ENCODE results near the gene TRIM8. TPM values are rescaled to one million over a fixed set of nuclear protein-coding genes. Genes with fewer than 3 reads are reported as not detected.
A peak's percentile ranks its signal among the peaks of the same experiment; 100 is the strongest.

Gene TRIM8
- total and polyA plus RNA-seq, 9 of the 15 experiments (the other 6 are each of a cell fraction or from before 2014, with no cell fraction given) = 1.7 to 26.0 (median 9.1) TPM

GRCh38 chr10:102670065-102670670 is 25.9 kb downstream of the TRIM8 start:
- in situ Hi-C loops (cut with MboI) = no loop called here
- Histone ChIP-seq H3K4me1 (replicated peaks in 1 of 2; ENCODE audit: control insufficient read depth in 2 of 2, insufficient read depth in 2 of 2, low read length in 2 of 2) (peaks cover 29 to 38% of the 10 kb centered on the region in 2 experiments), H3K9me3 (replicated peaks; ENCODE audit: control insufficient read depth, insufficient read depth, low read depth, low read length) (no peaks in the 10 kb centered on the region), H4K20me1 (replicated peaks; ENCODE audit: control insufficient read depth, insufficient read depth, low read length) (no peaks in the 10 kb centered on the region), H3K27ac (ENCODE audit: extremely low read depth, low read depth, low read length) (no peak overlapping the region), H3K27me3 (ENCODE audit: control insufficient read depth in 2 of 2, insufficient read depth in 2 of 2, low read length in 2 of 2) (no peaks in the 10 kb centered on the region), H3K4me3 (no peak overlapping the region), H2AFZ (ENCODE audit: low read depth, low read length) (0 out of 2 replicates have a peak overlapping the region, but pooled peaks have one; percentile 6), H3K4me2 (ENCODE audit: insufficient read depth, low read length) (no peak overlapping the region), H3K36me3 (ENCODE audit: control insufficient read depth, insufficient read depth, low read length) (no peaks in the 10 kb centered on the region), H3K79me2 (ENCODE audit: control insufficient read depth, insufficient read depth, low read length) (no peaks in the 10 kb centered on the region), H3K9ac (ENCODE audit: insufficient read depth in 1 of 2, low read depth in 2 of 2, low read length in 2 of 2) (no peak overlapping the region; a peak in 1 of 4 replicates), H3K9me1 (ENCODE audit: control insufficient read depth, insufficient read depth, low read length) (no peaks in the 10 kb centered on the region)
- ATAC-seq (no peak), DNase-seq (ENCODE audit: extremely low read depth in 1 of 4, low spot score in 3 of 4) (no peak), FAIRE-seq (no peak)
- intact Hi-C loops (cut with micrococcal nuclease) = loop anchor here (5.0 kb wide), 1 partner anchor 42 kb away; the partner anchor contains the start of genes ARL3 and SFXN2
- ChIA-PET POLR2A (interaction anchor here (1.0 to 1.4 kb wide), 4 partner anchors 10 to 60 kb away, joined by 3 to 5 read pairs (median 3); no protein-coding TSS in a partner anchor), CTCF (ENCODE audit: low intra/inter-chr PET ratio) (no interaction called here)
- no TSS peak for BruUV-seq (replicated peaks)
- 71% methylated on average over 8 of the region's 9 CpGs for WGBS (ENCODE audit: insufficient coverage, low coverage, missing lambda C conversion rate)
- TF ChIP-seq FOXJ2 (tag; IDR thresholded peaks at IDR 0.05) = no peak
- no peak for TF ChIP-seq CBFB (CRISPR knock-in tag; IDR thresholded peaks at IDR 0.05)
- TF ChIP-seq ATF3 (IDR thresholded peaks at IDR 0.05) = 0 out of 2 replicates have a peak, but pooled peaks have one; percentile 24
- TF ChIP-seq ATF3 (CRISPR knock-in tag; conservative IDR thresholded peaks at IDR 0.05) = no peak
- no peak for TF ChIP-seq STAT6 (CRISPR knock-in tag; IDR thresholded peaks at IDR 0.05)
- 0 out of 6 replicates have a peak, but pooled peaks of 1 of the 3 experiments have one; percentile 9 for TF ChIP-seq CTCF (IDR thresholded peaks at IDR 0.05 in 2 of 3, conservative IDR thresholded peaks at IDR 0.05 in 1 of 3; ENCODE audit: insufficient read depth in 2 of 3, low read depth in 1 of 3, low read length in 3 of 3)
- TF ChIP-seq ETV6 (IDR thresholded peaks at IDR 0.05; ENCODE audit: borderline replicate concordance in 1 of 2, low read depth in 2 of 2, low read length in 1 of 2) = no peak
- TF ChIP-seq ETV6 (CRISPR knock-in tag; IDR thresholded peaks at IDR 0.05; ENCODE audit: borderline replicate concordance) = no peak
